Large intestine (tissue), 3 donors: Measurements from ENCODE around the gene MON2. TPM values are rescaled to one million over a fixed set of nuclear protein-coding genes. Genes with fewer than 3 reads are reported as not detected.
A peak's percentile ranks its signal among the peaks of the same experiment; 100 is the strongest.

ENCODE experiments used
- DNase-seq, 2 donors: peaks; one replicate each; pipeline versions ENCODE4 v3.0.0 to v3.0.0-alpha.2; 2013
- H3K27ac ChIP-seq: one replicate; pipeline ENCODE4 v1.5.1; 2013; ENCODE audit warnings: low read length
- H3K27me3 ChIP-seq: 2 replicates; pipeline ENCODE4 v1.6.1; 2013; ENCODE audit warnings: low read length; ENCODE audit not compliant: control insufficient read depth, insufficient read depth
- H3K36me3 ChIP-seq: 2 replicates; pipeline ENCODE4 v1.6.1; 2013; ENCODE audit warnings: low read length; ENCODE audit not compliant: control insufficient read depth, insufficient read depth
- H3K4me1 ChIP-seq: one replicate; pipeline ENCODE4 v1.6.1; 2013; ENCODE audit warnings: low read length; ENCODE audit not compliant: control insufficient read depth, insufficient read depth
- H3K4me3 ChIP-seq: one replicate; pipeline ENCODE4 v1.5.1; 2013; ENCODE audit warnings: low read length
- H3K9me3 ChIP-seq: one replicate; pipeline ENCODE4 v1.6.1; 2013; ENCODE audit warnings: mild to moderate bottlenecking, low read depth, low read length, moderate library complexity; ENCODE audit not compliant: control insufficient read depth
- WGBS: methylation state at CpG from one replicate; pipeline ENCODE4 v1.1.5; 2013; ENCODE audit warnings: low lambda C conversion rate; ENCODE audit not compliant: insufficient coverage; 5-methylcytosine and 5-hydroxymethylcytosine counted together
- polyA plus RNA-seq: library from polyadenylated mRNA; unstranded; fragments of 120-200 nt; gene quantifications from one replicate; pipeline ENCODE4 v1.2.1, GENCODE V29; 2013

Gene MON2
- polyA plus RNA-seq, 1 donor, result 49.1 TPM

DNA sequence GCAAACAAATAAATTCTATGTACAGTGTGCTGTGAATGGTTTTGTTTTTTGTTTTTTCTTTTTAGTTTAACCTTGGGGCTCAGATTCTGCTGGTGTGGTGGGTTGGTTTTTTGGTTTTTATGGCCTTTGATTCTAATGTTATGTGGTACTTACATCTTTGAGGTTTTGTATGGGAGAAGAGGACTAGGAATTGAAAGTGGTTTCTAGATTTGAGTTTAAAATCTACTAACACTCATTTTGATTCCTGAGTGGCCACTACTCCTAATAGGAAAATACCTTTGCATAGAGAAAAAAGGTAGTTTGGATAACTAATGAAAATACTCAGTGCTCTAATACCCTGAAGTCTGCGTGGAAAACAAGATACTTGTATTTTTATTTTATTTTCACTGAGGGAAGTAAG lies 137.7 kb downstream of the MON2 start:
- Histone ChIP-seq H3K36me3 (no peaks in the 10 kb centered on the region), H3K9me3 (peaks cover 3% of the 10 kb centered on the region), H3K4me1 (peaks cover 4% of the 10 kb centered on the region), H3K27me3 (no peaks in the 10 kb centered on the region), H3K4me3 (peak overlapping the region; percentile 95), H3K27ac (no peak overlapping the region)
- no peak for DNase-seq
- WGBS, result no CpG with 5 or more reads among the region's 1 CpG

DNA sequence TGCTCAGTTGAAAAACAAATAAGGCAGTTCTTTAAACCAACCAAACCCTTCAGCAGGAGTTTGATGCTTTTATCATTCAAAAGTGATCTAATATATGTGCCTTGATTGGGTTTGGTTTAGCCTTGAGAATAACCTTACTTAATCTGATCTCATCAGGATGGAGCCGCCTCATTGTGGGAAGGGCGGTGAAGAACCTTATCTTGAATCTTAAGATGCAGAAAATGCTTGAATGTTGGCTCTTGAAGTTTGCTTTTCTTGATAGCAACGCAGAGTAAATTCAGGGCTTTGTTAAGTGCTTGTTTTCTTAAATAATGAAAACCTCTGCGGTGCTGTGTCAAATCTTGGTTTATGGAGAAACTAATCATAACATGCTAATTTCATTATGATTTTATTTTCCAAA lies 138.2 kb downstream of the MON2 start:
- DNase-seq, result no peak
- no peaks in the 10 kb centered on the region for H3K27me3 ChIP-seq
- no peak overlapping the region for H3K27ac ChIP-seq
- H3K36me3 ChIP-seq, result no peaks in the 10 kb centered on the region
- H3K9me3 ChIP-seq, result peaks cover 3% of the 10 kb centered on the region
- WGBS, result 50% methylated on average over 2 of the region's 4 CpGs
- H3K4me1 ChIP-seq, result peaks cover 4% of the 10 kb centered on the region
- H3K4me3 ChIP-seq, result peak overlapping the region; percentile 95

DNA sequence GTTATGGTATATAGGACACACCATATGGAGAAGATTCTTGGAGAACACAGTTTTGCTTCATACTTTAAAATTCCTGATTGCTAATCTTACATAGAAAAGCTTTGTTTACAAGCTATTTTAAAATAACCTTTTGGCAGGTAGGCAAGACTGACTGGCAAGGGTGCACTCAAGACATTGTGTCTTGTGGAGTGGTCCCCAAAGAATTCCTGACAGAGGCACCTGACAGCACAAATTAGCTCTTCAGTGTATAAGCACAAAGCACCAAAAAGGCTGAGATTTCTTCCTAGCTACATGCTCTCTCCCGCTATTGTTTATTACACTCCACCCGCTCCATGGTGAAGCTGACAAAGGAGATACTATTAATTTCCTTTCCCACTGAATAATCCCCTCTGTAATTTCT lies 139.4 kb downstream of the MON2 start:
- Histone ChIP-seq H3K4me1 (peaks cover 4% of the 10 kb centered on the region), H3K27me3 (no peaks in the 10 kb centered on the region), H3K4me3 (no peak overlapping the region), H3K9me3 (peaks cover 3% of the 10 kb centered on the region), H3K36me3 (no peaks in the 10 kb centered on the region), H3K27ac (no peak overlapping the region)
- DNase-seq, result no peak
- no CpG with 5 or more reads among the region's 2 CpGs for WGBS

DNA sequence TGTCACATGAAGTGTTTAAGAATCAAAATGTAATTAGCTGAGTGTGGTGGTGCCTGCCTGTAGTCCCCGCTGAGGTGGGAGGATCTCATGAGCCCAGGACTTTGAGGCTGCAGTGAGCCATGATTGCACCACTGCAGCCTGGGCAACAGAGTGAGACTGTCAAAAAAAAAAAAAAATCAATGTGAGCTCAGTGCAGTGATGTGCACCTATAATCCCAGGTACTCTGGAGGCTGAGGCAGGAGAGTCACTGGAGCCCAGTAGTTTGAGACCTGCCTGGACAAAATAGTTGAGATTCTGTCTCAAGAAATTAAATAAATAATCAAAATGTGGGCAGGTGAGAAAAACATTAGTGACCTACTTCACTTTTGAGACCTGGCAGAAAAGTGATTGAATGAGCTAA lies 140.0 kb downstream of the MON2 start:
- no peak for DNase-seq
- no CpG with 5 or more reads among the region's 1 CpG for WGBS
- H3K36me3 ChIP-seq, result no peaks in the 10 kb centered on the region
- H3K27me3 ChIP-seq, result no peaks in the 10 kb centered on the region
- H3K4me1 ChIP-seq, result peaks cover 3% of the 10 kb centered on the region
- H3K9me3 ChIP-seq, result peaks cover 3% of the 10 kb centered on the region
- no peak overlapping the region for H3K4me3 ChIP-seq
- no peak overlapping the region for H3K27ac ChIP-seq

DNA sequence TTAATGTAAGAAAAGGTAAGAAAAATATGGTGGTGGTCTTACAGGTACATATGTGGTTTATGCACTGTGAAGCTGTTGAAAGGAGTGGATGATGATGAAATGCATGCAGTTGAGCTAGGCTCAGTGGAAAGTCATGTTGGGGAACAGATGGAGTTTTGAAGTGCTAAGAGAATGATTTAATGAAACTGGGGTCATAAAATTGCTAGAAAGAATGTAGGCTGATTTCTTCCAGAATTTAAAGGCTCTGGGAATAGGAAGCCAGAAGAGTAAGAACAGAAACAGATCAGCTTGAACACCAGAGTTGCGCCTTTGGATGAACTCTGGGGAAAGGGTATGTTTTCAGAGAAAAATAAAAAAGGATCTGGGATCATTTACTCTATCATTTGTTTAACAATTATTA lies 146.5 kb downstream of the MON2 start:
- H3K27me3 ChIP-seq, result no peaks in the 10 kb centered on the region
- no peaks in the 10 kb centered on the region for H3K4me1 ChIP-seq
- H3K27ac ChIP-seq, result no peak overlapping the region
- no peaks in the 10 kb centered on the region for H3K9me3 ChIP-seq
- 100% methylated on average over 1 of the region's 1 CpG for WGBS
- DNase-seq, result no peak
- no peak overlapping the region for H3K4me3 ChIP-seq
- no peaks in the 10 kb centered on the region for H3K36me3 ChIP-seq

DNA sequence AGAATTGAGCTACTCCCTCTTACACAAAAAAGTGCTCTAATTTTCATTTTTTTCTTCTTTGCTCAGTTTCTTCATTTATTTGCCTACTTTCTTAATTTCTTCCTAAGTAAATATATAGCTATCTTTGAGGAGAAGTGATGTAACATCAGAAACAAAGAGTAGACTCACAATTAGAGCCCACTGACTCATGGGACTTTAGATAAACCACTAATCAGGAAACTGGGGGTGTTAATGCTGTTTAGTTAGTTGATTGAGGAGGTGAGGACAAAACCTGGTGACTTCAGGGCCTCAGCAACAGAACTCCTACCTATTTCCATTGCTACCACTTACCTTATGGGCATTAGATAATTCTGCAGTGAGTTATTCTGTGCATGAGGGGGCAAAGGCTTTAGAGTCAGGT lies 151.7 kb downstream of the MON2 start:
- H3K4me1 ChIP-seq, result no peaks in the 10 kb centered on the region
- no peaks in the 10 kb centered on the region for H3K36me3 ChIP-seq
- no peaks in the 10 kb centered on the region for H3K9me3 ChIP-seq
- DNase-seq, result peak in 1 of 2 donors; percentile 30
- H3K4me3 ChIP-seq, result no peak overlapping the region
- H3K27ac ChIP-seq, result no peak overlapping the region
- H3K27me3 ChIP-seq, result no peaks in the 10 kb centered on the region

DNA sequence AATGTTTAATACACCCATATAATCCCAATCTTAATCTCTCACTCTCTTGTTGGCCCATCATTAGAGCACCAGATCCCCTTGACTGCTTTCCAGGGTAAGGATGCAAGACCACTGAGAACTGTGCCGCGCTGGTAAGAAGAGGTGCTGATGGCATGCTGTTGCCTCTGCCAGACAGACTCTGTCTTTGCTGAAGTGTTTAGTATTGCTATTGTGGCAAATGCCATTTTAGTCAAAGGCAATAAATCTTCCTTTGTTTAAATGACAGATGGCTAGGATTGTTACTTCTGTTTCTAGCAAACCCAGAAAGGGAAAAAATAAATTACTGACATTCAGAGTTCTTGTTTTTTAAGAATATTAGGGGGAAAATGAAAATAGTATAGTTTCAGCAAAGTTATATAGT lies 152.3 kb downstream of the MON2 start:
- Histone ChIP-seq H3K36me3 (no peaks in the 10 kb centered on the region), H3K4me3 (no peak overlapping the region), H3K4me1 (no peaks in the 10 kb centered on the region), H3K9me3 (no peaks in the 10 kb centered on the region), H3K27me3 (no peaks in the 10 kb centered on the region), H3K27ac (no peak overlapping the region)
- DNase-seq, result no peak
- no CpG with 5 or more reads among the region's 2 CpGs for WGBS

DNA sequence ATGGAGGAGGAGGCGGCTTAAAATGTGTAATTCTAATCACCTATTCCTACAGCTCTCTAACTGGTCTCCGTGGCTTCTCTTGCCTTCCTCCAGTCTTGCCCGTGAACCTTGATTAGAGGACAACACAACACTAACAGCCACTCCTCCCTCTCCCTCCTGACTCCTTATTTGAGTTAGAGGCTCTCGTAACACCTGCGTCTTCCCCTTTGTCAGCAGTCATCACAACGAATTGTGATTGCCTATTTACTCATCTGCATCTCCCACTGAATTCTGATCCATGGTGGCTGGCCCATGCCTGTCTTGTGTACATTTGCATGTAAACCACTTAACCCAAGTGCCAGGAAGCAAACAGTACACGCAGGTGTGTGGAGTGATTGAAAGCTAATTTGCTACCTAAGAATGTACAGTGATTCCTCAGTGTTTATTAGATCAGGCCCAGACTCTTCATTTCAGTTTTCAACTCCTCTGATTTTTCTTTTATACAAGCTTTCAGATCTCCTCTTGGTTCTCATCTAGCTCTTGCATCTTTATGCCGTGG lies 154.5 kb downstream of the MON2 start:
- Histone ChIP-seq H3K4me1 (no peaks in the 10 kb centered on the region), H3K4me3 (no peak overlapping the region), H3K36me3 (no peaks in the 10 kb centered on the region), H3K27ac (no peak overlapping the region), H3K9me3 (no peaks in the 10 kb centered on the region), H3K27me3 (no peaks in the 10 kb centered on the region)
- WGBS, result no CpG with 5 or more reads among the region's 8 CpGs
- no peak for DNase-seq

DNA sequence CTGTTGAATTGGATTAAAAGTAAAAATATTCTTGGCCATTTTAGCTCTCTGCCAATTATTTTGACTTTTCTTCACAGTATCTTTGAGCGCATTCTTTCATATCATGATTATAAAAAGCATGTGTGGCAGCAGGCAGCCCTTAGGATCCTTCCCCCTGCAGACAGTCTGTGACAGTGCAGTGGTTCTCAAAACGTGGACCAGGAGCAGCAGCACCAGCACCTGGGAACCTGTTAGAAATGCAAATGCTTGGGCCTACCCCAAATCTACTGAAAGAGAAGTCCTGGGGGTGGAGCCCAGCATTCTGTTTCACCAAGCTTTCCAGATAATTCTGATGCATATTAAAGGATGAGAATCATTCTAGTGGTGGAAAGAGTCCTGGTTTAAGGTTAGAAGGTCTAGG lies 155.6 kb downstream of the MON2 start:
- WGBS, result no CpG with 5 or more reads among the region's 2 CpGs
- no peaks in the 10 kb centered on the region for H3K27me3 ChIP-seq
- no peak overlapping the region for H3K27ac ChIP-seq
- no peak overlapping the region for H3K4me3 ChIP-seq
- H3K9me3 ChIP-seq, result no peaks in the 10 kb centered on the region
- no peak for DNase-seq
- H3K36me3 ChIP-seq, result no peaks in the 10 kb centered on the region
- no peaks in the 10 kb centered on the region for H3K4me1 ChIP-seq

DNA sequence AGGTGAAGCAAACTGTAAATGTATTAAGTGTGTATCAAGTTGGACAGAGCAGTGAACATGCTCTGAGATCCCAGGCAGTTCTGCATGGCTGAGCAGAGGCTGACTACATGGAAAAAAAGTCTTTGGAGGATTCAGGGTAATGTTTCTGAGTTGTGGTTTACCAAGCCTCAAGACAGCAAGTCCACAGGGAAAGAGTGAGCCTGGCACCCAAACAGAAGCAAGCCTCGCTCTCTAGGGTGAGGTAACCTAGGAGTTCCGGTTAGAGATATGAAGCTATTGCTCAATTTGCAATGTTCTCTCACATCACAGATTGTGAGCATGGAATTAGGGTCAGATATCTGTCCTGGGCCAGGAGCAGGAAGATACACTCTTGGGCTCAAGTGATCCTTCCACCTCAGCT lies 158.6 kb downstream of the MON2 start:
- no peak overlapping the region for H3K27ac ChIP-seq
- peaks cover 5% of the 10 kb centered on the region for H3K27me3 ChIP-seq
- DNase-seq, result peak; percentile 18 to 45
- no CpG with 5 or more reads among the region's 2 CpGs for WGBS
- no peaks in the 10 kb centered on the region for H3K9me3 ChIP-seq
- no peaks in the 10 kb centered on the region for H3K36me3 ChIP-seq
- no peaks in the 10 kb centered on the region for H3K4me1 ChIP-seq
- H3K4me3 ChIP-seq, result no peak overlapping the region

DNA sequence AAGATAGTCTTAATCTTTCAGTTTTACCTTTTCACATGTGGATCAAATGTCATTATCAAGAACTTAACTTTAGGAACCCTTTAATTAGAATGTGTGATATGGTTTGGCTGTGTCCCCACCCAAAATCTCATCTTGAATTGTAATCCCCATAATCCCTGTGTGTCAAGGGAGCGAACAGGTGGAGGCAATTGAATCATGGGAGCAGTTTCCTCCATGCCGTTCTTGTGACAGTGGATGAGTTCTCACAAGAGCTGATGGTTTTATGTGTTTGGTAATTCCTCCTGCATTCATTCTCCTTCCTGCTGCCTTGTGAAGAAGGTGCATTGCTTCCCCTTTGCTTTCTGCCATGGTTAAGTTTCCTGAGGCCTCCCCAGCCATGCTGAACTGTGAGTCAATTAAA lies 160.6 kb downstream of the MON2 start:
- DNase-seq, result no peak
- Histone ChIP-seq H3K4me1 (peaks cover under 1% of the 10 kb centered on the region), H3K27me3 (peaks cover 18% of the 10 kb centered on the region), H3K27ac (no peak overlapping the region), H3K36me3 (no peaks in the 10 kb centered on the region), H3K9me3 (no peaks in the 10 kb centered on the region), H3K4me3 (no peak overlapping the region)
- WGBS, result no CpG with 5 or more reads among the region's 2 CpGs
